DND-41 (cell line): ENCODE results near the gene ATF2.

ENCODE experiments used
- EZH2 ChIP-seq: IDR thresholded peaks from 3 replicates; pipeline ENCODE4 v1.6.1; 2012; ENCODE audit warnings: borderline replicate concordance, low read depth, mild to moderate bottlenecking, moderate library complexity, low read length, inconsistent platforms; ENCODE audit not compliant: severe bottlenecking
- TF ChIP-seq, protein P1 (sequence below): IDR thresholded peaks from 2 replicates; pipeline ENCODE4 v1.5.1; 2012; ENCODE audit warnings: borderline replicate concordance, low read length, moderate library complexity, mild to moderate bottlenecking; ENCODE audit not compliant: poor library complexity, severe bottlenecking; ENCODE audit errors: extremely low read depth

DNA sequence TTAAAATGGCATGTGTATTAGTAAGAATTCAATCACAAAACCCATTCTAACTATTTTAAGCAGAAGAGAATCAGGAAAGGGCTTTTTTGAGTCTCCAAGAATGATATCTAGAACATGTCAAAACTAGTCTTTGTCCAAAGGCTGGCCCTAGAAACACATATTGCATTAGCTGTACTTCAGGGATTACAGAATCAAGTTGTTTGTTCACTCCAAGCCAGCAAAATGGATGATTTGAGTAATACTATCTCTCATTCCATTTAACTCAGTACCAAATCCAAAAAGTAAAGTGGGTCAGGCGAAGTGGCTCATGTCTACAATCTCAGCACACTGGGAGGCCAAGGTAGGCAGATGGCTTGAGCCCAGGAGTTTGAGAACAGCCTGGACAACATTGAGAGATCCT, 41.3 kb downstream of the ATF2 start:
- TF ChIP-seq, protein P1, sequence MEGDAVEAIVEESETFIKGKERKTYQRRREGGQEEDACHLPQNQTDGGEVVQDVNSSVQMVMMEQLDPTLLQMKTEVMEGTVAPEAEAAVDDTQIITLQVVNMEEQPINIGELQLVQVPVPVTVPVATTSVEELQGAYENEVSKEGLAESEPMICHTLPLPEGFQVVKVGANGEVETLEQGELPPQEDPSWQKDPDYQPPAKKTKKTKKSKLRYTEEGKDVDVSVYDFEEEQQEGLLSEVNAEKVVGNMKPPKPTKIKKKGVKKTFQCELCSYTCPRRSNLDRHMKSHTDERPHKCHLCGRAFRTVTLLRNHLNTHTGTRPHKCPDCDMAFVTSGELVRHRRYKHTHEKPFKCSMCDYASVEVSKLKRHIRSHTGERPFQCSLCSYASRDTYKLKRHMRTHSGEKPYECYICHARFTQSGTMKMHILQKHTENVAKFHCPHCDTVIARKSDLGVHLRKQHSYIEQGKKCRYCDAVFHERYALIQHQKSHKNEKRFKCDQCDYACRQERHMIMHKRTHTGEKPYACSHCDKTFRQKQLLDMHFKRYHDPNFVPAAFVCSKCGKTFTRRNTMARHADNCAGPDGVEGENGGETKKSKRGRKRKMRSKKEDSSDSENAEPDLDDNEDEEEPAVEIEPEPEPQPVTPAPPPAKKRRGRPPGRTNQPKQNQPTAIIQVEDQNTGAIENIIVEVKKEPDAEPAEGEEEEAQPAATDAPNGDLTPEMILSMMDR = no peak
- no peak for TF ChIP-seq EZH2
